Adipocyte (in vitro differentiated cells): ENCODE data around the gene ALKBH5.

Source experiments
- DNase-seq: peaks from one replicate; pipeline ENCODE4 v3.0.0-alpha.2; 2015; ENCODE audit warnings: low read depth
- H3K27me3 ChIP-seq: replicated peaks from 2 replicates; pipeline ENCODE4 v1.7.0; 2013; ENCODE audit warnings: mild to moderate bottlenecking, low read length, moderate library complexity; ENCODE audit not compliant: control insufficient read depth, insufficient read depth
- H3K36me3 ChIP-seq: 2 replicates; pipeline ENCODE4 v1.7.0; 2013; ENCODE audit warnings: low read length, mild to moderate bottlenecking, moderate library complexity; ENCODE audit not compliant: control insufficient read depth, insufficient read depth, severe bottlenecking
- H3K4me1 ChIP-seq: 2 replicates; pipeline ENCODE4 v1.7.0; 2013; ENCODE audit warnings: mild to moderate bottlenecking, low read length, moderate library complexity; ENCODE audit not compliant: control insufficient read depth, insufficient read depth
- H3K4me3 ChIP-seq: 2 replicates; pipeline ENCODE4 v1.7.0; 2013; ENCODE audit warnings: mild to moderate bottlenecking, low read length, moderate library complexity
- H3K9ac ChIP-seq: 2 replicates; pipeline ENCODE4 v1.7.0; 2013; ENCODE audit warnings: mild to moderate bottlenecking, low read length, moderate library complexity
- H3K9me3 ChIP-seq: 2 replicates; pipeline ENCODE4 v1.7.0; 2013; ENCODE audit warnings: mild to moderate bottlenecking, low read length, moderate library complexity; ENCODE audit not compliant: control insufficient read depth

The ALKBH5 gene

DNA sequence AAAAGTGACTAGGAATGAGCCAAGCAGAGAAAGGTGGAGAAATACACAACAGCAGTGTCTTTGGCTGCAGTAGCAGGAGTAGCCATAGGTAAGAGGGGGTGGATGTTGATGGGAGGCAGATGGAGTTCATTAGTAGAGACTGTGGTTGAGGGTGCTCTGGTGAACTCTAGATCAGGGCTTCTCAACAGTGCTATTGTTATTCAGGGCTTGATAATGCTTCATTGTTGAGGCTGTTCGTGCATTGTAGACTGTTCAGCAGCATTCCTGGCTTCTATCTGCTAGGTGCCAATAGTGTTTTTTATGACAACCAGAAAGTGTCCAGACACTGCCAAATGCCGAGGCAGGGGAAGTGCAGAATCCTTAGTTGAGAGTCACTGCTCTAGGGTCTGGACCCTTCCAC, 3.6 kb downstream of the ALKBH5 start:
- no peaks in the 10 kb centered on the region for H3K9me3 ChIP-seq
- peak overlapping the region; percentile 95 for H3K4me3 ChIP-seq
- H3K27me3 ChIP-seq: no peaks in the 10 kb centered on the region
- H3K9ac ChIP-seq: peak overlapping the region; percentile 95
- H3K36me3 ChIP-seq: no peaks in the 10 kb centered on the region
- H3K4me1 ChIP-seq: peaks cover 72% of the 10 kb centered on the region
- peak; percentile 39 for DNase-seq

DNA sequence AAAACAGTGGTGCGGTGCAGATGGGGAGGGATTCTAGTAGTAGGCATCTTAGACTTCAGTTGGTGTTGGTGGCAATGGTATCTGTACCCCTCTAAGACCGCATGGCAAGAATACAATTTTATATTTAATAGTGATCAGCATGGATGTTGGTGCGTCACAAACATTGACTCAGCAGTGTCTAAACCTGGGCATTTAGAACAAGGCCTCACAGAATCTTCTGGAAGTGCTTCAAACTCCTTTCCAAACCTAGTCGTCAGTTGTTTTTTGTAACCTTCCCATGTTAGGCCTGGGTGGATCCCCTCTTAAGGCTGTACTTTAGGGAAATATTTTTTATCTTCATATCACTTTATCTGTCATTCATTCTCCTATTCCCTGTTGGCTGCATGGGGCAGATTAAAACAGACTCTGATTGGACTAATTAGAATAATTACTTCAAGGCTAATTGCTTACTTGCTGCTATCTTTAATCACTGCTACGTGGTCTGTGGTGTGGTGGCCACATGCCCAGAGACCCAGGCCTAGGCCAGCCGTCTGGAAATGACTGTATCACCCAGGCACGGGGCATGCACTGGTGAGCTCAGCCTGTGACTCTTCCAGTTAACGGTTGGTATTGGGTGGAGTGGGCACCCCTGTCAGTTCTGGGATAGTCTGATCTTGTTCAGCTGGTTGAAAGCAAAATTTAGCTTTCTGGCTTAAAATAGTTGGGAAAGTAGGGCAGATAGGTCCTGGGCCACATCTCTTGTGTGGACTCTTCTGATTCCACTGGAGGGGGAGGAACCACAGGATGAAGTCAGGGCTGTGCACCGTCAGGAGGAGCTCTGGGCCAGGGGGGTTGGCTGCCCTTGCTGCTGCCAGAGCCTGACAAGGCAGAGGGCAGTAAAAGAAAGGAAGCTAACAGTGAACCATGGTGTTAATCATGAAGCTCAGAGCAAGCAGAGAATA, 4.5 kb downstream of the ALKBH5 start:
- Histone ChIP-seq H3K4me3 (peak overlapping the region; percentile 95), H3K36me3 (no peaks in the 10 kb centered on the region), H3K9me3 (no peaks in the 10 kb centered on the region), H3K9ac (peak overlapping the region; percentile 95), H3K27me3 (no peaks in the 10 kb centered on the region), H3K4me1 (peaks cover 69% of the 10 kb centered on the region)
- peak; percentile 62 for DNase-seq

DNA sequence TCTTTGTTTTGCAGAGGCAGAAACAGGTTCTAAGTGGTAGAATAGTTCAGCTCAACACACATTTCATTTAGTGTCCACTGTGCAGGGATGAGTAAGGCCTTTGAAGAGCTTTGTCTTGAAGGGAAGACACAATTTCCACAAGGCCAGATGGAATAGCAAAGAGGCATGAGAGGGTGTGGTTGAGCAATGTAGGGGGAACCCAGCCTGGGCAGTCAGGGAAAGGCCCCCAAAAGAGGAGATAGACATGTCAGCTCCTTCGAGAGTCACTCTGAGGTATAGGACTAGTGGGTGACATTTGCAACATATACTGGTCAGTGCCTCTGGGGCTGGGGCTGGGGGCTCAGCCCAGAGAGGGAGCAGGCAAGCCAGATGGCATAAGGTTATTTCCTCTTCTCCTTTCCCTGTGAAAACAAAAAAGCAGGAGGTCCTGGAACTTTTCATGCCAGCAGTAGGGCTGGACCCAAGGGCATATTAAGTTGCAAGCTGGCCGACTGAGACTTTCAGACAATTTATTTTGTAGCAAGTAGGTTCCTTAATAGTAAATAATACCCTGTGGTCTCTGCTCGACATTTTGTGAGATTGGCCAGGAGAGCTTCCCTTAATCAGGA, 7.1 kb downstream of the ALKBH5 start:
- H3K36me3 ChIP-seq: peaks cover 13% of the 10 kb centered on the region
- H3K4me3 ChIP-seq: peak overlapping the region; percentile 0
- H3K4me1 ChIP-seq: peaks cover 57% of the 10 kb centered on the region

DNA sequence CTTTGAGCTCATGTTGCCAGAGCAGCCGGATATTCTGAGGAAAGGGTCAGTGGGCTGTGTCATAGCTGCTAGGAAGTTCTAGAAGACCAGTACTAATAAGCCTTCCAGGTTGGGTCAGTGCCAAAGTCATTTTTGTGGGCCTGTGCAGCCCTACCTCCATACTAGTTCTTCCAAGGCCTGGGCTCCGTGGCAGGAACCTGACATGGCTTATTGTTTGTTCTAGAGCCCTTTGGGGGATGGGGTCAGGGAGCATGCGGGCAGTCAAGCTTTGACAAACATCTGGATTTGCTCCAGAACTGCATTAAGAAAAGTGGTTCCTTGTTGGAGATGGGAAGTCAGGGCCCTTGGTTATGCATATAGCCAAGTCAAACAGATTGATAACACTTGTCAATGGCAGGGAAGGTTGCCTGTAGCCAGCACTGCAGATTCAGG, 7.6 kb downstream of the ALKBH5 start:
- Histone ChIP-seq H3K27me3 (no peaks in the 10 kb centered on the region), H3K9ac (no peak overlapping the region), H3K36me3 (peaks cover 18% of the 10 kb centered on the region), H3K9me3 (no peaks in the 10 kb centered on the region), H3K4me3 (peak overlapping the region; percentile 0), H3K4me1 (peaks cover 52% of the 10 kb centered on the region)
- DNase-seq: peak; percentile 20

More for the DNA sequence above, 7.1 kb downstream of the ALKBH5 start:
- DNase-seq: peak; percentile 18
- H3K9ac ChIP-seq: no peak overlapping the region
- H3K27me3 ChIP-seq: no peaks in the 10 kb centered on the region
- no peaks in the 10 kb centered on the region for H3K9me3 ChIP-seq

DNA sequence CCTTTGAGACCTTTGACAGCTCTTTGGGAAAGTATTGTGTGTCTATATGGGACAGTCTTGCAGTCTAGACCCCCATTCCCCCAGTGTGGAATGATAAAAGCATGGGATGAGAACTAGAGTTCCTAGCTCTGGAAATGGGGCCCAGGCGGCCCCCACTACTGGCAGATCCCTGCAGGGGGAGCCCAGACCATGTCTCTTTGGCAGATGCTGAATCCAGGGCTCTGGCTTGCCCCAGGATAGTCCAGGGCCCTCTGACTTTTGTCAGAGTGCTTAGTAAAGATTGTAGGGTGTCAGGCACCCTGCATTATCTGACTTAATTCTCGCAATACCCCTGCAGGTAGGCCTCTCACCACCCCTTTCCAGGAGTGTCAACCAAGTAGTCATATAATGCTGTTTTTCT, 8.3 kb downstream of the ALKBH5 start:
- Histone ChIP-seq H3K4me1 (peaks cover 45% of the 10 kb centered on the region), H3K9me3 (no peaks in the 10 kb centered on the region), H3K36me3 (peaks cover 26% of the 10 kb centered on the region), H3K4me3 (no peak overlapping the region), H3K27me3 (no peaks in the 10 kb centered on the region), H3K9ac (no peak overlapping the region)
- peak; percentile 31 for DNase-seq

DNA sequence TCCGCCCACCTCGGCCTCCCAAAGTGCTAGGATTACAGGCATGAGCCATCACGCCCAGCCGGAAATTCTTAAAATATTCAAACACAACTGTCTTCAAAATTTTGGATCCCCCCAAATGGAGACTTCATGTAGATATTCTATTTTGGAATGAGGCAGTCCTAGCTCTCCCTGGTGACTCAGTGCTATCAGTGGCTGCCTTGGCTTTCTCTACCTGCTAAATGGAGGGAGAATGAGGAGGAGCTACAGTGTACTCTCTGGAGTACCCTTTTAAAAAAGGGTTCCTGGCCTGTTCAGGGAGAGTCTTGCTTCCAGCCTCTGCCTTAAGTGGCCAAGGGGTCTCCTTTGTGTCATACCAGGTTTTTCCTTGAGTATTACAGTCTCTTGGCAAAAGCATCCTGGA, 10.8 kb downstream of the ALKBH5 start:
- no peaks in the 10 kb centered on the region for H3K9me3 ChIP-seq
- no peak overlapping the region for H3K4me3 ChIP-seq
- H3K27me3 ChIP-seq: no peaks in the 10 kb centered on the region
- H3K36me3 ChIP-seq: peaks cover 44% of the 10 kb centered on the region
- H3K9ac ChIP-seq: no peak overlapping the region
- H3K4me1 ChIP-seq: peaks cover 39% of the 10 kb centered on the region
- no peak for DNase-seq

DNA sequence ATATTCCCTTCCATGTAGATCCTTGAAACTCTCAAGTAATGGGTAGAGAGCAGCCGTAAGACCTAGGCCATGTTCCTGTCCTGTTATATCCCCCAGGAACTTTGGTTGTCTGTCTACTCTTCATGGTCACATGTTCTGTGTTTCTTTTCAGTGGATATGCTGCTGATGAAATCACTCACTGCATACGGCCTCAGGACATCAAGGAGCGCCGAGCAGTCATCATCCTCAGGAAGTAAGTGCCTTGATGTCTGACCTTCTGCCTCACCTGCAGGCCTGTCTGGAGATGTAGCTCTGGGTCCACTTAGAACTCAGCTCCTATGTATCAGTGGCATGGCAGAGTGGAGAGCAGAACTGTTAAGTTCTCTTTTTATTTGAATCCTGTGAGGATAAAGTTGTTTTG, 11.2 kb downstream of the ALKBH5 start:
- H3K4me1 ChIP-seq: peaks cover 35% of the 10 kb centered on the region
- no peak for DNase-seq
- H3K9me3 ChIP-seq: no peaks in the 10 kb centered on the region
- no peak overlapping the region for H3K4me3 ChIP-seq
- H3K36me3 ChIP-seq: peaks cover 47% of the 10 kb centered on the region
- H3K27me3 ChIP-seq: no peaks in the 10 kb centered on the region
- H3K9ac ChIP-seq: no peak overlapping the region

DNA sequence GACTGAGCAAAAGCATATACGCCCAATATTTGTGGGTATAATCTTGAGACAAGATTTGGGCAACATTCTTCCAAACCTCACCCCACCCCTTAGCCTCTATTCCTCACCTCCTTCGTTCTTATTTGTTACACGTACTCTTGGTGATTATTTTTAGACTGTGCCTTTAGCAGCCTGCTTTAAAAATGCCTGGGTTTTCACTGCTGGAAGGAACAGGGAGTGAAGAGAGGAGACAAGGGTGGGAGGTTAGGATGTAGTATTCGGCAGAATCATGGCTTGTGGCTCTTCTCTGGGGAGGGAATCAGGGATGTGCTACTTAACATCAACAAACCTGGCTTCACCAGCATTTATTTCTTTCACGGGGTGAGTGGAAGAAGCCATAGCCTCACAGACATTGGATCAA, 11.6 kb downstream of the ALKBH5 start:
- DNase-seq: no peak
- peaks cover 31% of the 10 kb centered on the region for H3K4me1 ChIP-seq
- no peaks in the 10 kb centered on the region for H3K27me3 ChIP-seq
- H3K9ac ChIP-seq: no peak overlapping the region
- H3K4me3 ChIP-seq: no peak overlapping the region
- H3K9me3 ChIP-seq: no peaks in the 10 kb centered on the region
- H3K36me3 ChIP-seq: peaks cover 50% of the 10 kb centered on the region

DNA sequence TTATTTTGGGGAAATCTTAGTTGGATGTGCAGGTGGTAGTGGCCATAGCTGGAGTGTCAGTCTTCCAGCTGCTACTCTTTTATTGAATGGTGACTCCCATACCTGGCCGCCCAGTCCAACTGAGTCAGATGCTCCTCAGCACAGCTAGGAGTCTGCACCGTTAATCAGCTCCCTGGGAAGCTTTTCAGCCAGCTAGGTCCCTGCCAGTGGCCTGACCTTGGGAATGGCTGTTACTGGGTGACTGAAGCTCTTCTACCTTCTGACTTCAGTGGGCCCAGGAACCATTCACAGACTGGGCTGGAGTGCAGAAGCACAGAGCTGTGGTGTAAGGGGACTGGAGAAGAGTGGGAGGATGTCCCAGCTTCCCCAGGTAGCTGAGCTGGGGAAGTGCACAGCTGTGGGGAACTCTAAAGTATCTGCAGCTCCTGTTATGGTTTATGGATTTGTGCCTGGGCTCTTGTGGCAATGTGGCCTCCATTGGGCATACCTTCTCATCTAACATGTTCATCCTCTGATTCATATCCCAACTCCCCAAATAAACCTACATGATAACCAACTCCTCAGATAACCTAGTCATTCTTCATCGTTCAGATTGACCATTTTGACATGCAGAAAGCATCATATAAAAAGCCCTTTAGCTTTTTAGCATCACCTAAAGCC, 14.0 kb downstream of the ALKBH5 start:
- Histone ChIP-seq H3K9me3 (no peaks in the 10 kb centered on the region), H3K4me1 (peaks cover 17% of the 10 kb centered on the region), H3K36me3 (peaks cover 61% of the 10 kb centered on the region), H3K9ac (no peak overlapping the region), H3K27me3 (no peaks in the 10 kb centered on the region), H3K4me3 (no peak overlapping the region)
- DNase-seq: no peak

DNA sequence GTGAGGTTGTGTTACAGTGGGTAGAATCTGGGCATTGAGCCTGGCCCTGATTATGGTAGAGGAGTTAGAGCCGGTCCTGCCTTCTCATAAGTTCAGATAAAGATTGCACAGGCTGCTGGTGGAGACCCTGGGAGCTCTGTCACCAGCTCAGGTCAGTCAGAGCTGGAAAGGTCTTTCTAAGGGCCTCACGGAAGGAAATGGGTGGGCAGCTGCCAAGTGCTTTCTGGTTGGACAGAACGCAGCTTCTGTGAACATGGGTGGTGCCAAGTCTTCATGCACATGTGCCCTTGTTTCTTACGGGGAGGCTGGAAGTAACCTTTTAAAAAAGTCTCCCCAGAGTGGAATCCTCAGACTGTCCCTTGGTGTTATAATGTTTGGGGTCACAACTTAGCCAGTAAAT, 14.9 kb downstream of the ALKBH5 start:
- Histone ChIP-seq H3K36me3 (peaks cover 68% of the 10 kb centered on the region), H3K4me1 (peaks cover 17% of the 10 kb centered on the region), H3K27me3 (no peaks in the 10 kb centered on the region), H3K9ac (no peak overlapping the region), H3K9me3 (no peaks in the 10 kb centered on the region), H3K4me3 (no peak overlapping the region)
- no peak for DNase-seq

DNA sequence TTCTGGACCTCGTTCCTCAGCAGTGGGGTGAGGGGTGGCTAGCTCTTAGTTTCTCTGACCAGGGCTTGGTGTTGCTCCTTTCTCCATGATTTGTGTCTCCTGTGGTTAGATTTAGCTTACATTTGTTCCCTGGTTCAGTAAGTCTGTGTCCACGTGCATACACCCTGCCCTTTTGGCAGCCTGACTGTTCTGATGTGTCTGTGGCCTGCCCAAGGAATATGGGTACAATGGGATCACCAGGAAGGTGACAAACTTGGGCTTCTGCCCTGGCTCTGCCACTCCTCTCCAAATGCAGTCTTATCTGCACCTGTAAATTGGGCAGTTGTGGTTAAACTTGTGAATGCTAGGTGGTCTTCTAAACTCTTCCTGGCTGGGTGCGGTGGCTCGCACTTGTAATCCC, 17.5 kb downstream of the ALKBH5 start:
- Histone ChIP-seq H3K27me3 (no peaks in the 10 kb centered on the region), H3K4me3 (no peak overlapping the region), H3K9me3 (no peaks in the 10 kb centered on the region), H3K4me1 (peaks cover 17% of the 10 kb centered on the region), H3K9ac (no peak overlapping the region), H3K36me3 (peaks cover 76% of the 10 kb centered on the region)
- no peak for DNase-seq
